GM21619 (cell line): ENCODE results near the gene ZNF652.
"Not testable (repeated sequence)": the region's sequence is repeated elsewhere in the genome, so short reads cannot be mapped to it uniquely, and the experiment has no call there.

ENCODE experiments used
- ATAC-seq: cut with Tn5 transposase; IDR thresholded peaks from one replicate; pipeline ENCODE4 v1.9.1; 2021; ENCODE audit not compliant: unreplicated experiment

The ZNF652 gene

GRCh38 chr17:49275981-49276380 lies 86.1 kb downstream of the ZNF652 start:
- ATAC-seq = not testable (repeated sequence)

GRCh38 chr17:49269356-49269755 lies 92.7 kb downstream of the ZNF652 start:
- no peak for ATAC-seq

GRCh38 chr17:49267912-49268311 lies 94.1 kb downstream of the ZNF652 start:
- ATAC-seq = no peak

- ATAC-seq = no peak
Measured at GRCh38 chr17:49266233-49266632, 95.8 kb downstream of the ZNF652 start.

GRCh38 chr17:49261540-49261939 lies 100.5 kb downstream of the ZNF652 start:
- not testable (repeated sequence) for ATAC-seq

- no peak for ATAC-seq
Measured at GRCh38 chr17:49260817-49261291, 101.2 kb downstream of the ZNF652 start.

GRCh38 chr17:49260011-49260816 lies 101.8 kb downstream of the ZNF652 start:
- no peak for ATAC-seq

- no peak for ATAC-seq
Measured at GRCh38 chr17:49259663-49260010, 102.4 kb downstream of the ZNF652 start.

GRCh38 chr17:49258394-49258793 lies 103.7 kb downstream of the ZNF652 start:
- no peak for ATAC-seq

- no peak for ATAC-seq
Measured at GRCh38 chr17:49255125-49255524, 106.9 kb downstream of the ZNF652 start.

GRCh38 chr17:49254066-49254465 lies 108.0 kb downstream of the ZNF652 start:
- no peak for ATAC-seq

- no peak for ATAC-seq
Measured at GRCh38 chr17:49252148-49252695, 109.8 kb downstream of the ZNF652 start.

GRCh38 chr17:49249890-49250522 lies 112.0 kb downstream of the ZNF652 start:
- no peak for ATAC-seq

GRCh38 chr17:49249292-49249794 lies 112.7 kb downstream of the ZNF652 start:
- no peak for ATAC-seq

- no peak for ATAC-seq
Measured at GRCh38 chr17:49247944-49248343, 114.1 kb downstream of the ZNF652 start.

- ATAC-seq = no peak
Measured at GRCh38 chr17:49244839-49245238, 117.2 kb downstream of the ZNF652 start.
